Keratinocyte (primary cell): Measurements from ENCODE around the gene EZH1.

ENCODE experiments used
- CTCF ChIP-seq, 3 experiments: IDR thresholded peaks in 1 of 3; conservative IDR thresholded peaks in 1 of 3; optimal IDR thresholded peaks in 1 of 3; 2 replicates in 2 of 3; 3 replicates in 1 of 3; pipeline versions ENCODE3 to v1.5.1; 2011; ENCODE audit warnings: low read length in 3 of 3, mild to moderate bottlenecking in 3 of 3, moderate library complexity in 2 of 3, control low read depth in 1 of 3, inconsistent platforms in 1 of 3; ENCODE audit not compliant: insufficient read depth in 2 of 3; ENCODE audit errors: extremely low read depth in 1 of 3
- EZH2 ChIP-seq: IDR thresholded peaks from one replicate; pipeline ENCODE4 v1.6.1; 2012; ENCODE audit warnings: inconsistent platforms, mild to moderate bottlenecking, low read length, moderate library complexity

- TF ChIP-seq CTCF (optimal IDR thresholded peaks at IDR 0.05 in 1 of 3, IDR thresholded peaks at IDR 0.05 in 1 of 3, conservative IDR thresholded peaks at IDR 0.05 in 1 of 3; ENCODE audit: extremely low read depth in 1 of 3, insufficient read depth in 2 of 3, low read length in 3 of 3), result no peak
- TF ChIP-seq EZH2, result no peak
Observed at GRCh38 chr17:42783062-42783790, 38.4 kb upstream of the EZH1 start.
